LNCAP (cell line): ENCODE measurements around the gene NDC80.

Experiments
- CTCF ChIP-seq: fragments of 450-650 bp; IDR thresholded peaks from 2 replicates; pipeline ENCODE4 v1.5.1; 2017; ENCODE audit warnings: mild to moderate bottlenecking

The NDC80 gene

GRCh38 chr18:2545155-2545554 is 26.2 kb upstream of the NDC80 start:
- TF ChIP-seq CTCF: no peak

DNA sequence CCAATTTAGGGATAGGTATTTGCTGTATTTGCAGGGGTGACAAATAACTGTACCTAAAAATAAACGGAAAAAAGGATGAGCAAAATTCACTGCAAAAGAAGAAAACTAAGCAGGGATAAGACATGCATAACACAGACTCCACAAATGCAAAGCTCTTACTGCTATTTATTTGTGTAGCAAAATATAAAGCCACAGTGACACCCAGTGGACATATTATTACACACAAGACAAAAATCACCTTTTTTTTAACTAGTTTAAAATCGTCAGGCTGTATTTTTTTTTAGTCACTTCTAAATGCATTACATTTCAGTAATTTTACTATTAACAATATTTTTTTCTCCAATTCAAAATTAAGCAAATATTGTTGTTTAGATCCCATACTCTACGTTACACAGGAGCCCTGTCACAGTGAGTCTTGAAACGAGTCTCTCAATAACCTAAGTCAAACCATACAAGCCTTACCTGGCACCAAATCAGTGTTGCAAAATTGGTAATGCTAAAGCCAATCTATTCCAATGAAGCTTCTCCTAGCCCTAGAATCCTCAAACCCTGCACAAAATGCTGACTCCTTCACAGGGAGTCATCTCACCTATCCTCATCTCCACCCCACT is 23.8 kb upstream of the NDC80 start:
- TF ChIP-seq CTCF: peak; percentile 66

- no peak for TF ChIP-seq CTCF
Observed at GRCh38 chr18:2549462-2549861, 21.9 kb upstream of the NDC80 start.

DNA sequence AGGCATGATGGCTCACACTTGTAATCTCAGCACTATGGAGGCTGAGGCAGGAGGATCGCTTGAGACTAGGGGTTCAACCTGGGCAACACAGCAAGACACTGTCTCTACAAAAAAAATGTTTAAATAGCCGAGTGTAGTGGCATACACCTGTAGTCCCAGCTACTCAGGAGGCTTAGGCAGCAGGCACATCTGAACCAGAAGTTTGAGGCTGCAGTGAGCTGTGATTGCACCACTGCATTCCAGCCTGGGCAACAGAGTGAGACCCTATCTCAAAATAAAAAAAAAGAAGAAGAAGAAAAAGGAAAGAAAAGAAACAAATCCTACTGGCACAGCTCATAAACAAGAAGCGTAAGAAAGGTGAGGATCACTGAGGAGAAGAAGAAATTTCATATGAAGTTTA is 19.9 kb upstream of the NDC80 start:
- TF ChIP-seq CTCF: no peak

DNA sequence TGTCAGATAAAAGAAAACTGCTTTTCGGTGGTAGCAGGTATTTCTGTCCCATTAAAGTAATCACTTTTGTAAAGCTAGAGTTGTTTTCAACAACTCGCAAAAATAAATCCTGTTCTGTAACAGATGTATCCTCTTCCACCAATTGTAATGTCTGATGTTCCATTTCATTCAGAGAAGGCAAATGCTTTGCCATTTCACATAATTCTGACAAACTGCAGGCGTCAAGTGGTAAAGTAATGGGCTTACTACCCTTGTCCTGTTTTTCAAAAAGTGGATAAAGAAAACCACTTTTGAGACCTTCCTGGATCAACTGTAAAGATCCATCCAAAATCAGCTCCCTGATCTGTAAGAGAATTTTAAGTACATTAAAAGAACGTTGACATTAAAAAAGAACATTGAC is 16.7 kb upstream of the NDC80 start:
- TF ChIP-seq CTCF: no peak

- TF ChIP-seq CTCF: no peak
Observed at GRCh38 chr18:2555895-2556294, 15.5 kb upstream of the NDC80 start.

DNA sequence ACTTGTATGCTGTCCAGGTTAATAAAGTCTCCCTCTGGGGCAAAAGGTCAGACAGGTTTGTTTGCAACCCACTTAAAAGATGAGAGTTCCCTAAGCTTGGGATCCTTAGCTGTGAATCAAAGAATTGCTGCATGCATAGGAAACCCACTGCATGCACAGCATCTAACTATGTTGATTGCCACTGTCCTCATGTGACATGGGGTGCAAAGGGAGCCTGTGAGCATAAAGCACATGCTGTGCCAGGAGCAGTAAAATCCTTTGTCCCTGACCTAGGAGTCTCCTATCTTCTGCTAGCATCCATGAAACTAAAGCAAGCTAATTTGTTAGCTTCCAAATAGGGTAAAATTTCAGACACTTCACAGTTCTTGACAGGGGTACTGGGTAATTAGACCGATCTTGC is 13.8 kb upstream of the NDC80 start:
- TF ChIP-seq CTCF: no peak

- TF ChIP-seq CTCF: no peak
Observed at GRCh38 chr18:2559249-2559648, 12.1 kb upstream of the NDC80 start.
